GM19438 (cell line): ENCODE results near the gene MBTPS1.
A peak's percentile ranks its signal among the peaks of the same experiment; 100 is the strongest.

ENCODE experiments used
- ATAC-seq: cut with Tn5 transposase; IDR thresholded peaks from one replicate; pipeline ENCODE4 v1.9.1; 2021; ENCODE audit warnings: low read depth; ENCODE audit not compliant: unreplicated experiment

The MBTPS1 gene

DNA sequence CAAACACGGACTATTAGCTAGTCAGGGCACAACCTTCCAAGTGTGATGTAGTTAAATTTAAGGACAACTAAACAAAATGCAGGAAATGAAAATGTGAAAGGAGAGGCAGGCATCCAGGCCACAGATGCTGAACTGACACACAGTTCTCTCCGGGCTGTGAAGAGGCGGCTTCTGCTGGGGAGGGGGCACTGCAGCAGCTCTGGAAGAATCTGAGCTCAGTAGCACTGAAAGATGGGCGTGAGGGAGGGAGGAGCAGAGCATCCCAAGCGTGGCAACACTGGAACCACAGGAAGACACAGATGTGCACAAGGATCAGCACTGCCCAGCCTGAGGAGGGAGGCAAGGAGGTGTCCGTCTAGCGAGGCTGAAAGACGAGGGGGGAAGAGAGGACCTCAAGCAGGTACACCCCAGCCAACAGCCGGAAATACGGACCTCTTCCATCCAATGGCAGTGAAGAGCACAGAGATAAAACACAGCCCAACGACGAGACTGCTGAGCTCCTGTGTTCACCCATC, 11.4 kb downstream of the MBTPS1 start:
- no peak for ATAC-seq

DNA sequence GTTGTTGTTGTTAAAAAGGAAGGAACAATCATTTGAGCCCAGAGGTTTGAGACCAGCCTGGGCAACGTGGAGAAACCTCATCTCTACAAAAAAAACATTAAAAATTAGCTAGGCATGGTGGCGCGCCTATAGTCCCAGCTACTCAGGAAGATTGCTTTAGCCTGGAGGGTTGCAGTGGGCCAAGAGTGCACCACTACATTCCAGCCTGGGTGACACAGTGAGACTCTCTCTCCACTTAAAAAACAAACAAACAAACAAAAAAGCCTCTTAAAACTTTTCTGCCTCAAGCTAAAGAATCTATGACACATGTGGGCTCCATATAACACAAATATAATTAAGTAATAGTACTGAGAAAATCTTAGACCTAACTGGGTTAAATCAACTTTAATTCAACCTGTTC, 12.5 kb downstream of the MBTPS1 start:
- ATAC-seq, result no peak

DNA sequence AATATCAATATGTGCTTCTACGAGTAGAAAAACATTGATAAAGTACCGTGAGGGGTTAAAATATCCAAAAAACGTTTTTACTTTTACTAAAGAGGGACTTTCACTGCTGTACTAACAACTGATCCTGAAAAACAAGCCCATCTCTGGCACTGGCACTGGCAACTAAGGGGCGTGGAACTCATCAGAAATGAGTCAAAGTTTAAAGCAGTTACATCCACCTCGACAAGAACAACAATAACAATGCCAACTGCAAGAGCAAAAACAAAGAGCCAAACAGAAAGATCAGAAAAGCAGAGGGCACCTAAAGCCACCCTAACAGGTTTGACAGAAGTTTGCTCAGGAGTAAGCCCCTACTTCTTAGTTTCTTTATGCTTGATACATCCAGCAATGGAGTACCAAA, 13.1 kb downstream of the MBTPS1 start:
- ATAC-seq, result no peak

DNA sequence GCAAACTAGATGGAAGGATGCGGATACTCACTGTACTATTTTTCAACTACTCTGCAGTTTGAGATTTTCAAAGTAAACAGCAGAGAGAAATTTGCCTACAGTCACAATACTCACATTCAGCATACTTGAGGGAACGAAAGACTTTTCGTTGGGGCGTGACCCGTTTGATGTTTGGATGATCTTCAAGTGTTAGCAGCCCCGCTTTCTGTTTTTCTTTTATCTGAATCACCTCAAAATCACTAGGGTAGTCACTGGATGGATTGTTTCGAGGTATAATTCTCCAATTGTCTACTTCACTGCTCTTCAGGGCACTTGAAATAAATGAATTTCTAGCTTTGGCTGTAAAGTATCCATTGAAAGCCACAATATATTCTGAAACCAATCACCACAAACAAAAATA, 17.8 kb downstream of the MBTPS1 start:
- ATAC-seq, result no peak

DNA sequence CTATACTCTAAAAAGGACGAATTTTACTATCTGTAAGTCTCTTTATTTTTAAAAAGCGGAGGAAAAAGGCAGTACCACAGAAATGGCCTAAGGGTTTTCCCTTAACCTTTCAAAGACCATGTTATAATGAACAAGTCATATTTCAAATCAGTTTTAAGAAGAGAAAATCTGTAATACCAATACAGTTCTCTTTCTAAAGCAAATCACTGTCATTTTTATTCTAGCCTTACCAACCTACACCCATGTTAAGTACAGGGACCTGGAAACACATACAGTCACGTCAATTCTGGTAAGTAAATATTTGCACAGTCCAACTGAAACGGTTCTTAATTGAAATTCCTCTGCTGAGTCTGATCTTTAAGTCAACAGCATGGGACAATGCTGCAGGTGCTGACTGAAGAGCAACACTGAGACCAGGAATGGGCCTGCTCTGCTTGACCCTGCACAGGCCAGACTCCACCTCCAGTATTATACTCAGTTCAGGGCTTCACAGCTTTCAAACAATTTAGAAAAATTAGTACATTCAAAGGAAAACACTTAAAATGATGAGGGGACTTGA, 20.2 kb downstream of the MBTPS1 start:
- ATAC-seq, result no peak

DNA sequence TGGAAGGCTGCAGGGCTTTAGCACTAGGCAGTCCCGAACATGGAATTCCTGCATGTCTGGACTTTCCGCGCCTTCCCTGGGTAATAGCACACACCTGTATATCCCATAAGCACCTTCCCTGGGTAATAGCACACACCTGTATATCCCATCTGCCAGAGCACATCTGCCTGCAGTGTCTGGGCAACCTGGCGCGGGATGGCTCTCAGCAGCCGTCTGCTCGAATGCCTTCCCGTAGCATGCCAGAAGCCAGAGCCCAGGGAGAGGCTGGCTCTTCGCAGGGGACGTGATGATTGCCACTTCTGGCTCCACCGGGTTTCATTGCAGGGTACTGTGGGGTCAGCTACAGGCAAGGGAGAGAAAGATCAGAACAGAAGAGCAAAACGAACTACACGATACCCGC, 21.3 kb downstream of the MBTPS1 start:
- no peak for ATAC-seq

DNA sequence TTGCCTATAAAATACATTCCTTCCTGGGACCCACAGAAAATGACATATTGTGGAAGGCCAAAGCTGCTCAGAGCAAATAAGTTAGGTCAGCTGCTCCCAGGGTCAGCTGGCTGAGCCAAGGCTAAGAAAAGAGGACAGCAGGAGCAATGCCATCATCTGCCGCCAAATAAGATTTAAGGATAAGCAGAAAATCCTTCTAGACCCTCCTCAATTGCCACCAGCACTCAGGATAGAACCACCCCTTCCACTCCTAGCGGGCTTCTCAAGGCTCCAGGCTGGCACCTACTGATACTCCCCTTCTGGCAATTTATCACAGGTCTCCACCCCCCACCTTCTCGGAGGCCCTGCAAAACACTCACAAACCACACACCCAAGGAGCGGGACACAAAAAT, 22.9 kb downstream of the MBTPS1 start:
- no peak for ATAC-seq

DNA sequence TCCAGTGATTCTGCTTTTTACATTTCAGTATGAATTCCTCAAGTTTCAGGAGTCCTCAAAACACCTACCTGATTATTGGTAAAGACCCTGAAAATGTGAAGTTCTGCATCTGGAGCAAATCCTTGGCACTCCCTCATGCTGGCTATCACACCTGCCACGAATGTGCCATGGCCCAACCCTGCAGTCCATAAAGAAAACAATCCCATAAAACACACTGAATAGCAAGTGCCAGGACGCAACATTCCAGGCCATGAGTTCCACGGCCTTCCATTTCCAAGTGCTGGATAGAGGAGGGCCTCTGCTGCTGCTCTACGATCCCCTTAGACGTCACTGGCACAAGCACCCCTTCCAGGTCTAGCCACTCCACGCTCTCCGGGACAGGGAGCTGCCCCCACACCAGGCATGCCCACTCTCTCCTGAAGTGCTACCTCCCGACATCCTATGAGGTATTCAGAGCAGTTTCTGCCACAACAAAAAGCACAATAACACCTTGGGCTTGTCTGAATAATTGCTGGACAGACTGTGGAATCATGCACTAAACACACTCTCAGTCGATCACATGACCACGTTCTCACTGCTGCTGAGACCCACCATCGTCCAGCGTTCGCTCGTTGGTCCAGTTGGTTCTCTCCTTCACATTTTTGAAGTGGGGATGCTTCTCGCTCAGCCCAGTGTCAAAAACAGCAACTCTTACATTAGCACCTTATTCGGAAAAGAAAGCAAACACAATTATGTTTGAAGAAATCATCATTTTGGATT, 23.4 kb downstream of the MBTPS1 start:
- ATAC-seq, result no peak

DNA sequence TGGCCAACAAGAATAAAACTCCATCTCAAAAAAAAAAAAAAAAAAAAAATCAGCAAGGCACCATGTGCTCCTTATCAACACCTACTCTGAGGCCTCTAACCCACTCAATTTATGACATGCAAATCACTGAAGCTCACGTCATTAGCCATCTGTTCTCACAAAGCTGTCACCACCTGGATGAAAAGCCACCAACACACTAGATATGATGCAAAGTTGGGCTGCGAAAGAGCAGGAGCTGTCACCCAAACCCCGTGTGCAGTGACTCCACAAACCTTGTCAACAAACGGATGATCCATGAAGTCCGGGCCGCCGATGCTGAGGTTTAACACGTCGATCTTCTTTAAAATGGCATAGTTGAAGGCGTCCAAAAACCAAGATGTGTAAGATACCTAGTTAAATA, 25.3 kb downstream of the MBTPS1 start:
- ATAC-seq, result no peak

DNA sequence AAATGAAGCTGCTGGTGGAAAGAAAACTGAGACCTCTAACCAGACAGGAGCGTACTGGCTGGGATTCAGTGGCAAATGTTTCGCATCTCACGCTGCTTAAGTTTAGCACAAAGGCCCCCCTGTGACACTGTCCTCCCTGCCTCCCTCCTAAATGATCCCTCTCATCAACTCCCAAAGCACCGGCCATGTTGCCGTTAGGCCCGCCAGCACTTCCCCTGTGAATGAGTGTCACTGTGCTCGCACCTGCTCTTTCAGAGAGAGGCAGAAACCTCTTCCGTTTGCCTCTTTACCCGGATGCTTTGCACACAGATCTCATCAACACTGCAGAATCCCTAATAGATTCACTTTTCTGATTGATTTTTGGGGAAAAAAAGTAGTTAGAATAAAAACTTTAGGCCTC, 26.5 kb downstream of the MBTPS1 start:
- no peak for ATAC-seq

DNA sequence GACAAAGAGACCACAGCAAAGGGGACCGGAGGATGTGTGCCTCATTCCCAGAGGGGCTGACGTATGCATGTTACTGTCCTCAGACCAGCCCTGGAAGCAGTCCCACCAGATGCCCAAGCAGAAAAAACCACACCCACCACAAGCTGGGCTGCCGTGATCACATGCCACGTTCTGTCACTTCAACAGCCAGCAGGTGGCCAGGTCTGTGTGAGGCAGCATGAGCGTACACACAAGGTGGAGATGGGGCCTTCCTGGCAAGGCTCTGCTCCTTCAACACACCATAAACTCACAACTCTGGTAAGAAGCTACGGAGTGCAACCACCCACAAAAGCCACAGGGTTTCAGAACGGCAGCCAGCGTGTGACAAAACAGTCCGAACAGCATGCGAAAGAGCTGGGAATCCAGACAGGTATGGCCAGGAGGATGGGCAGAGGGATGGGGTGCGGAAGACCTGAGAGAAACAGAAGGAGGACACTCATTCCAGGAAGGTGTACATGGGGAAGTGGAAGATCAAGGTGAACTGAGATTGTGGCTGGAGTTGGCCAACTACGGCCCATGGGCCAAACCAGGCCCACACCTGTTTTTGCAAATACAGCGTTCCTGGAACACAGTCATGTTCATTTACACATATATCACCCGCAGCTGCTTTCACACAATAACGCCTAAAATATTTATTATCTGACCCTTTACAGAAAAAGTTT, 27.9 kb downstream of the MBTPS1 start:
- peak; percentile 78 for ATAC-seq

DNA sequence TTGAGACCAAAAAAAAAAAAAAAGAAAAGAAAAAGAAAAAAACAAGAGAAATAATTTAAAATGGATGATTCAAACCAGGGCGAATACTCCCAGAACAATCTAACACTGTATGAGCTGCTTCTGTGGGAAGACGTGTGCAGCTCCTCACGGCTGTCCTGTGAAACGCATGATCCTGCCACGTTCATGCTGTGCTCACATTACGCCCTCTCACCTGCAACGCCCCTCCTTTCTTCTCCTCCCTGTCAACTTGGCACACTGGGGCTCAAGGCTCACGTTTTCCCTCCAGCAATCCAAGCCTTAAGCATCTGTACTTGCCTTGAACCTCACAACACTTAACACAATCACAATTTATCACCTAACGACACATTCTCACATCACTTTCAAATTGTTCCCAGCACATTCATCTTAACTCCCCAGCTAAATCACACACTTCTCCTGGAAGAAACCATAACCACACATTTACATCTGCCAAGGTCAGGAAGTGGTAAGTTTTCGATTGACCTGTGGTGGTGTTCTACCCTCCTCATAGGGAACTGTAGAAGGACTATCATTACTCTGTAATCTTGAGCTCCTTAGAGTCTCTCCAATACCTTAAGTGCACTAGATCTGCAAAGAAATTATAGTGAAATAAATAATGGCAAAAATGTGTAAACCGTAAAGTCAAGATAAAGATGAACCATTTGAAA, 29.1 kb downstream of the MBTPS1 start:
- no peak for ATAC-seq

DNA sequence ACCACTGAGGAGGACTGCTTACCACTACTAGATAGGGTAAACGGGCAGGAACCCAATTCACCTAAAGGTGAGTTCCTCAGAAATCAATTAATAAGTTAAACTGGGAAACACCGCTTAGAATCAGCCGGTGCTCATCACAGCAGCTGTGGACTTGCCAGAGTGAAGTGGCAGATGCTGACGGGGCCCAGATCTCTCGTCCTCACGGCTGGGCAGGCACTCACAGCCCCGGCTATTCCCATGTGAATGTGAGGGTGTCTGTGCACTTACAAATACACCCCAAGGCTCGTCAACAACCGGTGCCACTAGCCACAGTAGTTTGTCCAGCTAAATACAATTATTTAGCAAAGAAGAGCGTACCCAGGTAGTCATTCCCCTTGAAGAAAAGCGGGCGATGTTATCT, 29.7 kb downstream of the MBTPS1 start:
- no peak for ATAC-seq

DNA sequence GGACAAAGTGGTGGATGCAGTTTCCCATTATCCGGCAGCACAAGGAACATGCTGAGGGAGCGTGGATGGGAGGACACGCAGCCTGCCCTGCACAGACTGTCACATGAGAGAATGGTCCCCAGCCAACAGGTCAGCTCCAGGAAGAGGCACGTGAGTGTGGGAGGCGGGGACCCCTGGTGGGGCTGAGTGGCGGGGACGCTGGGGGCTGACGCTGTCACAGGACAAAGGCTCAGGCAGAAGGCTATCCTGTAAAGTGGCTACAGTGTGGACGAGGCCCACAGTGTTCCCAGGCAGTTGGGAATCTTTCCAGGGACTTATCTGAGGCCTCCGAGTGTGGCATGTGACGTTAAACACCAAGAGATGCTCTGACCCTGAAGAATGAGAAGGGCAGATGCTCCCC, 30.4 kb downstream of the MBTPS1 start:
- ATAC-seq, result no peak

DNA sequence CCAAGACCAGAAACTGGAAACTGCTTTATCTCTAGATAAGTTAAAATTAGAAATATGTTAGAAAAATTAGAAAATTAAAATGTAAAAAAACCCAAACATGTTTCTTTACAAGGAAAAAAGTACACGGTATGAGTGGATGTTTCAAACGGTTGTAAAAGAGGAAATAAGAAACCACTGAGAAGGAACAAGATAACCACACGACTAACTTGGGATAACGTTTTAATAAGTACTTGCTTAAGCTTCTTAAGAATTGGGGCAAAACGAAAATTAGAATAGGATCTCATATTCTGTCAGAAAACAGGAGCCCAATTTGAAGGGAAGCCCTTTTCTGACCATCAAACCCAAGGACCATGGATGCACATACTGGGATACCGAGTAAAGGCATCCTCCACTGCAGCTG, 31.0 kb downstream of the MBTPS1 start:
- no peak for ATAC-seq

DNA sequence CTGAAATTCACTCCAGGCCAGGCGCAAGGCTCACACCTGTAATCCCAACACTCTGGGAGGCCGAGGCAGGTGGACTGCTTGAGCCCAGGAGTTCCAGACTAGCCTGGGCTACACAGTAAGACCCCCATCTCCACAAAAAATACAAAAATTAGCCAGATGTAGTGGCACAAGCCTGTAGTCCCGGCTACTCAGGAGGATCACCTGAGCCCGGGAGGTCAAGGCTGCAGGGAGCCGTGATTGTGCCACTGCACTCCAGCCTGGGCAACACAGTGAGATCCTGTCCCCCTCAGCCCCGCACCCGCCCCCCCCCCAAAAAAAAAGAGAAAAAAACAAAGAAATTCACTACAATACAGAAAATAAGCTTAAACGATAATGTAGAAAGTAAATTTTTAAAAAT, 31.5 kb downstream of the MBTPS1 start:
- no peak for ATAC-seq

DNA sequence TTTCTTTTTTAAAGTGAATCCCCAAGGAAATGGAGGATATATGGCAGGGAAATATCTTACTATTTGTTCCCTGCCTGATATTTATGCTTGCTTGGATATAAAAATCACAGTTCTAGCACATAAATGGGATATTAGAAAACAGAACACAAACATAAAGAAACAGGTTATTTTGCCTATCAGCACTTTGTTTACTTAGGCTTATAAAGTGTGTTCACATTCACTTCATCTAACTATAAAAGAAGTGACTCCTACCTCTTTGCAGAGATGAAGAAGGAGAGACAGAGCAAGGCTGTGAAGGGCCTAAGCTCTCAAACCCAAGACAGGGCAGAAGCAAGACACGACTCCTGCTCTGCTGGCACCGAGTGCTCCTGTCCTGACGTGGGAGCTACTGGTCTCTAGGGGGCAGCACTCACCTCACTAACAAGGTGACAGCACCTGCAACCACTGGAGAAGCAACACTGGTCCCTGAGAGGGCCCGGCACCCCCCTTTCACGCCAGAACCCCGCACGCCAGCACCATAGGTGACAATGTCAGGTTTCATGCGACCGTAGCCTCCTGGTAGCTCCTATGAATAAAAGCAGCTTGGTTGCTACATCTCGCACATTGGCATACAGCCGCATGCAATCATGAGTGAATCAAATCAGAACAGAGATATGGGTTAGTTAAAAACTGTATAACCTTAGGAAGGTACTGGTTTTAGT, 32.0 kb downstream of the MBTPS1 start:
- no peak for ATAC-seq

DNA sequence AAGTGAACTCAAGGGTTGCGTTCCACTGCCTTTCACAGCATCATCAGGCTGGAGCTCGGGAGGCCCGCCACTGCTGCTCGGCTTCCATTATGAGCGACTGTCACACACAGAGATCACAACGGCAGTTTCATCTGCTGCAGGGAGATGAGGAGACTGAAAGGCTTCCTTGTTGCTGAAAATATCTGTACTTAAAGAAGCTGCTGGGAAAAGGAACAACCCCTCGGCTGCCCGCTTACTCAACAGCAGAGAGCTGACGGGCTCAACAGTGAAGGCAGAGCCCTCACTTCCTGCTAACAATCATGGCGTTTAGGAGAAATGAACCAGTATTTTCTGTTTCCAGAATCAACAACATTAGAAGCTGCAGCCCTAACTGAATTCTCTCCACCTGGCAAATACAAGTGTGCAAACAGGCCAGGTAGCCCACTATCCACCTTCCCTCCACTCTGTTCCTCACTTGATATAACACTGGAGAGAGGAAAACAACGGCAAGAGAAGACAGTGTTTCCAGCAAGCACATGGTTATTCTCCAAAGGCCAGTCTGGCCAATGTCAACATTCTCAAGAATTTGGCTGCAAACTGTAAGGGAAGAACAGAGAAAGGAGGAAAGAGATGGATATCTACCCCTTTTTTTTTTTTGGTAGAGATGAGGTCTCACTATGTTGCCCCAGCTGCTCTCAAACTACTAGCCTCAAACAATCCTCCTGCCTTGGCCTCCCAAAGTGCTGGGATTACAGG, 33.7 kb downstream of the MBTPS1 start:
- no peak for ATAC-seq

DNA sequence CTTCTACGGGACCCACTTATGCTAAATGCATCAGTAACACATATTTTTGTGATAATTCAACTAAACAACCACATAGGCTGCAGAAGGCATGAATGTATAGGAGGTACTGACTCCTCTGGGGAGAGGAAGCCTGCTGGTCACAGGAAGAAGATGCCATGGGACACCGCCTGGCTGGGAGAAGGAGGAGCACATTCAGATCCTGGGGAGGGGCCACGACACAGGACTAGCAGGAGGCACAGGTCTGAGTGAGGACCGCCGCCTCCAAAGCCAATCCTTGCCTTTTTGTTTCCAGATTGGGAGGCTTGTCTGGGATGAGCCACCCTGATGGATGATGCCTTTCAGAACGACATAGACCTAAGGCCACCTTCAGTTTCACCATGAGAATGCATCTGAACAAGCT, 34.6 kb downstream of the MBTPS1 start:
- no peak for ATAC-seq

DNA sequence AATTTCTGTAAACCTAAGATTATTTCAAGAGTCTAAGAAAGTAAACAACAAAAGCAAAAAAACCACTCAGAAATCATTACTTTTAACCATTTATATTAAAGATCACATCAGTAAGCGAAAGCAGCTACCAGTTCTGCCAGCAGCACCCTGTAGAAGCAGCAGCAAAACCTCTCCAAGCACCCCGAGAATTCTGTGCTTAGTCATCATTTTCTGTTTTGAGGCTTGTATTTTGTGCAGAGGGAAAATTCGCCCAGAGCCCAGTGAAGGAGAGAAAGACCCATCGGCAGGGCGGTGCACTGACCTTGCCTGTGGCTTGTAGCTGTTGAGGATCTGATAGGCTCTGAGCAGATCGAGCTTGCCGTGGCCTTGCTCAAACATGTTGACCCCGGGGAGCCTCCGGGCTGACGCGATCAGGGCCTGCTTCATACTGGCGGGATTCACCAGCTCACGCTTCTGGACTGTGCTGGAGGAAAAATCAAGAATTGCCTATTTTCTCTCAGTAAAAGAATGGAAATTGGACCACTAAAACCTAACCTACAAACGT, 35.2 kb downstream of the MBTPS1 start:
- ATAC-seq, result no peak
